Heart right ventricle (tissue), 16 donors: ENCODE results near the gene BCO2. TPM values are rescaled to one million over a fixed set of nuclear protein-coding genes. Genes with fewer than 3 reads are reported as not detected.
A peak's percentile ranks its signal among the peaks of the same experiment; 100 is the strongest.

Experiments
- ATAC-seq, 8 donors: fragments of 200-7000 bp; cut with Tn5 transposase; one replicate each; pipeline ENCODE4 v1.9.1; 2020; ENCODE audit warnings: mild to moderate bottlenecking in 8 of 8, moderate library complexity in 8 of 8, moderate number of reproducible peaks in 1 of 8
- DNase-seq, 2 donors: peaks; one replicate each; pipeline ENCODE4 v3.0.0-alpha.2; 2020
- H3K27ac ChIP-seq, 10 donors: fragments of 200-600 bp; sonication (generic) in 2 of 10; one replicate each; pipeline versions ENCODE4 v1.5.0 to v1.8.0; 2020 to 2022; ENCODE audit warnings: mild to moderate bottlenecking in 3 of 10
- H3K27me3 ChIP-seq, 7 donors: fragments of 200-600 bp; one replicate each; pipeline ENCODE4 v1.8.0; 2021 to 2022; ENCODE audit warnings: mild to moderate bottlenecking in 2 of 7
- H3K36me3 ChIP-seq, 9 donors: fragments of 200-600 bp; sonication (generic) in 1 of 9; one replicate each; pipeline versions ENCODE4 v1.5.0 to v1.8.0; 2020 to 2022; ENCODE audit warnings: mild to moderate bottlenecking in 2 of 9
- H3K4me1 ChIP-seq, 9 donors: fragments of 200-600 bp; sonication (generic) in 1 of 9; one replicate each; pipeline versions ENCODE4 v1.5.0 to v1.8.0; 2020 to 2022; ENCODE audit warnings: mild to moderate bottlenecking in 4 of 9
- H3K4me3 ChIP-seq, 10 donors: fragments of 200-600 bp; sonication (generic) in 2 of 10; one replicate each; pipeline versions ENCODE4 v1.5.0 to v1.8.0; 2020 to 2022; ENCODE audit warnings: mild to moderate bottlenecking in 7 of 10, moderate library complexity in 2 of 10
- H3K9me3 ChIP-seq, 11 donors: fragments of 200-600 bp in 10 of 11; sonication (generic) in 2 of 11; one replicate each; pipeline versions ENCODE4 v1.5.0 to v1.8.0; 2013 to 2022; ENCODE audit warnings: mild to moderate bottlenecking in 2 of 11, control low read depth in 1 of 11, moderate library complexity in 1 of 11
- CTCF ChIP-seq, 9 donors: fragments of 200-600 bp; sonication (generic) in 2 of 9; IDR thresholded peaks; one replicate each; pipeline versions ENCODE4 v1.5.0 to v1.8.0; 2021 to 2022; ENCODE audit warnings: antibody characterized with exemption in 9 of 9, mild to moderate bottlenecking in 5 of 9, moderate library complexity in 1 of 9
- WGBS, 2 donors: extraction: QIAGEN DNeasy Blood & Tissue Kit; methylation state at CpG; one replicate each; pipeline ENCODE4 v1.1.7; 2013; ENCODE audit warnings: inconsistent platforms in 1 of 2; 5-methylcytosine and 5-hydroxymethylcytosine counted together
- intact Hi-C, 10 donors: fragments of 100-400 bp; cut with DNase I; formaldehyde crosslinking; loops; one replicate each; pipeline versions ENCODE4 v1.11.1 to v1.14.2; 2022
- polyA plus RNA-seq, 2 donors: library from polyadenylated mRNA; stranded (reverse); fragments of 200-250 nt; gene quantifications; one replicate each; pipeline ENCODE4 v1.2.3, GENCODE V29; 2013
- total RNA-seq, 10 donors: library from RNA; stranded (reverse); fragmentation: NEBNext Ultra II Directional in 3 of 10; extraction: Animal tissue kit (Norgen Biotek cat#: 25700) in 3 of 10; gene quantifications; one replicate each; pipeline versions ENCODE4 v1.2.1 to v1.2.4, GENCODE V29; 2021 to 2023
- donor health status: Arrhythmogenic right ventricular cardiomyopathy.
- donor health status: ischemic (EF 13 %, LVEDD 7.1; RV severe dilation, severe dysfunction).
- donor health status: healthy with polysubstance abuse.
- donor health status: DM: no; HTN: yes; CAD: no.
- donor health status: DM: no; HTN: no; CAD: no.
- donor health status: ischemic (EF 25% LVEDD 6.9; RV normal size, moderate dysfunction).
- donor health status: ischemic (EF 25% LVEDD 5.7; RV mildly dilated, moderate dysfunction).
- donor health status: healthy.
- donor health status: DM: yes; HTN: yes; CAD: no.
- donor health status: Ischemic cardiomyopathy.
- donor health status: ischemic (EF 35%, LVEDD 5.7; RV mildly dilated, moderate dysfunction).
- donor health status: nonischemic (EF 11% LVEDD 7.7; RV severe dilation, severe dysfunction).
- donor health status: DM: yes; HTN: yes; CAD: no.
- donor health status: PGD.
- donor health status: ischemic (EF 29% LVEDD 5.4; RV normal size, mild dysfunction).
- donor health status: nonischemic (EF 23%, LVEDD 6.1; RV moderate dilation, normal function).

BCO2 gene
- total and polyA plus RNA-seq, 12 donors: 39.3 to 137 (median 86.5) TPM

GRCh38 chr11:112235750-112236390 is 60.6 kb downstream of the BCO2 start:
- DNase-seq: no peak
- no peak overlapping the region for H3K27ac ChIP-seq
- no peaks in the 10 kb centered on the region for H3K27me3 ChIP-seq
- no peak for ATAC-seq
- peaks cover 0 to 98% (median 32%) of the 10 kb centered on the region in 9 donors for H3K36me3 ChIP-seq
- H3K4me1 ChIP-seq: peaks cover 0 to 2% (median 0%) of the 10 kb centered on the region in 9 donors
- WGBS, 2 donors: 96 to 97% methylated on average over 8 of the region's 8 CpGs
- no peak for TF ChIP-seq CTCF (IDR thresholded peaks at IDR 0.05)
- no peak overlapping the region for H3K4me3 ChIP-seq
- intact Hi-C loops: no loop called here
- no peaks in the 10 kb centered on the region for H3K9me3 ChIP-seq

GRCh38 chr11:112237451-112237850 is 62.1 kb downstream of the BCO2 start:
- ATAC-seq (no peak), DNase-seq (no peak)
- no peak for TF ChIP-seq CTCF (IDR thresholded peaks at IDR 0.05)
- intact Hi-C loops: no loop called here
- H3K27me3 ChIP-seq: no peaks in the 10 kb centered on the region
- no peak overlapping the region for H3K27ac ChIP-seq
- WGBS, 2 donors: 95 to 98% methylated on average over 4 of the region's 4 CpGs
- H3K36me3 ChIP-seq: peaks cover 0 to 94% (median 35%) of the 10 kb centered on the region in 9 donors
- no peak overlapping the region for H3K4me3 ChIP-seq
- peaks cover 0 to 3% (median 0%) of the 10 kb centered on the region in 9 donors for H3K4me1 ChIP-seq
- no peaks in the 10 kb centered on the region for H3K9me3 ChIP-seq

GRCh38 chr11:112238041-112238440 is 62.7 kb downstream of the BCO2 start:
- ATAC-seq (no peak), DNase-seq (no peak)
- WGBS, 2 donors: 83 to 89% methylated on average over 3 of the region's 3 CpGs
- no peak for TF ChIP-seq CTCF (IDR thresholded peaks at IDR 0.05)
- no peak overlapping the region for H3K4me3 ChIP-seq
- no peaks in the 10 kb centered on the region for H3K9me3 ChIP-seq
- intact Hi-C loops: no loop called here
- H3K4me1 ChIP-seq: peaks cover 0 to 3% (median 0%) of the 10 kb centered on the region in 9 donors
- peaks cover 0 to 97% (median 33%) of the 10 kb centered on the region in 9 donors for H3K36me3 ChIP-seq
- no peak overlapping the region for H3K27ac ChIP-seq
- H3K27me3 ChIP-seq: no peaks in the 10 kb centered on the region

- no peak overlapping the region for H3K4me3 ChIP-seq
- no peak overlapping the region for H3K27ac ChIP-seq
- peak in 4 of 8 donors; percentile 53 to 81 (median 72) for ATAC-seq
- whole genome bisulfite sequencing, 2 donors: 82 to 90% methylated on average over 3 of the region's 3 CpGs
- no peak for TF ChIP-seq CTCF (IDR thresholded peaks at IDR 0.05)
- H3K36me3 ChIP-seq: peaks cover 0 to 68% (median 21%) of the 10 kb centered on the region in 9 donors
- no peak for DNase-seq
- no peaks in the 10 kb centered on the region for H3K27me3 ChIP-seq
- H3K4me1 ChIP-seq: peaks cover 0 to 3% (median 0%) of the 10 kb centered on the region in 9 donors
- H3K9me3 ChIP-seq: no peaks in the 10 kb centered on the region
- intact Hi-C loops: no loop called here
Measured at GRCh38 chr11:112241486-112241885, 66.2 kb downstream of the BCO2 start.
